Fibroblast of villous mesenchyme (primary cell): ENCODE data around the gene PLEKHF1. TPM values are rescaled to one million over a fixed set of nuclear protein-coding genes. Genes with fewer than 3 reads are reported as not detected.
A peak's percentile ranks its signal among the peaks of the same experiment; 100 is the strongest.
"Not testable (repeated sequence)": the region's sequence is repeated elsewhere in the genome, so short reads cannot be mapped to it uniquely, and the experiment has no call there.

Experiments used
- DNase-seq: peaks from one replicate; pipeline ENCODE4 v3.0.0-alpha.2; 2010; ENCODE audit warnings: low read depth
- H3K4me3 ChIP-seq: 2 replicates; pipeline ENCODE4 v1.5.1; 2011; ENCODE audit warnings: low read depth, mild to moderate bottlenecking, low read length
- total RNA-seq: library from RNA; depleted of rRNA; stranded (reverse); fragments of >200 nt; gene quantifications from 2 replicates; pipeline ENCODE4 v1.2.3, GENCODE V29; 2012
- TF ChIP-seq, protein P1 (sequence below): IDR thresholded peaks from 2 replicates; pipeline ENCODE4 v1.5.1; 2012; ENCODE audit warnings: low read depth, mild to moderate bottlenecking, low read length; ENCODE audit not compliant: insufficient read depth

Gene PLEKHF1
- total RNA-seq, 1 donor: 9.9 TPM

DNA sequence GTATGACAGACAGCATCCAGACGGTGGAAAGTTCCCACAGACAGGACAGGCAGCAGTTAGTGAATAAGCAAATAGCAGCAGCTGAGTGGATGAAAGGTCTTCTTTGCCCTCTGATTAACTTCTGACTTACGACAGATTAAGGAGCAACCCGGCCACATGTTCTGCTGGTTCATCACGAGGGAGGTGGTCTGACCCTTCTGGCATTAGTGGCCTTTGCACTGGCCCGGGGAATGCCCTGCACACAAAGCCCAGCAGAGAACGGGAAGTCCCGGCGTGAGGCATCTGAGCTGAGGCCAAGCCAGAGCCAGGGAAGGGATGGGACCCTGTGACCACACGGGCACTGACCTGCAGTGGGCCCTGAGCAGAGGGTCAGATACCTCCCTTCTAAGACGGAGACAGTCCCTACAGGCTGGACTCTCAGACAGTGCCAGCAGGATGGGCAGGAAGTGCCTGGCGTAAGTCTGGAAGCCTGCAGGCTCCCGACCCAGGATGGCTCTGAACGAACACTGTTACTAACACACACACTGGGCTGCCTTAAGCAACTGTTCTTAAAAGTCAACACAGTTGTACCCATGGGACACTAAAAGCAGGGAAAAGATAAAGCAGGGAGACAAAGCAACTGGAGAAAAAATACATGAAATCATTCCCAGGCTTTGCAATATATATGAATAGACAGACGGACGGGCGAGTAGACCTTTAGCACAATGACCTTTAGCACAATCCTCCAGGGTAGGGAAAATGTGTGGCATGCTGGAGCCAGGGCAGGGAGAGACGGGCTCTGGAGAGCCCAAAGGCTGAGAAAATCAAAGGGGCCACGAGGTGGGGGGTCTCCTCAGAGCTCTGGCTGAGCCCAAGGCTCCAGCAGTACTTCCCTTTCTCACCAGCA, 43.5 kb downstream of the PLEKHF1 start:
- H3K4me3 ChIP-seq: no peak overlapping the region
- TF ChIP-seq, protein P1, sequence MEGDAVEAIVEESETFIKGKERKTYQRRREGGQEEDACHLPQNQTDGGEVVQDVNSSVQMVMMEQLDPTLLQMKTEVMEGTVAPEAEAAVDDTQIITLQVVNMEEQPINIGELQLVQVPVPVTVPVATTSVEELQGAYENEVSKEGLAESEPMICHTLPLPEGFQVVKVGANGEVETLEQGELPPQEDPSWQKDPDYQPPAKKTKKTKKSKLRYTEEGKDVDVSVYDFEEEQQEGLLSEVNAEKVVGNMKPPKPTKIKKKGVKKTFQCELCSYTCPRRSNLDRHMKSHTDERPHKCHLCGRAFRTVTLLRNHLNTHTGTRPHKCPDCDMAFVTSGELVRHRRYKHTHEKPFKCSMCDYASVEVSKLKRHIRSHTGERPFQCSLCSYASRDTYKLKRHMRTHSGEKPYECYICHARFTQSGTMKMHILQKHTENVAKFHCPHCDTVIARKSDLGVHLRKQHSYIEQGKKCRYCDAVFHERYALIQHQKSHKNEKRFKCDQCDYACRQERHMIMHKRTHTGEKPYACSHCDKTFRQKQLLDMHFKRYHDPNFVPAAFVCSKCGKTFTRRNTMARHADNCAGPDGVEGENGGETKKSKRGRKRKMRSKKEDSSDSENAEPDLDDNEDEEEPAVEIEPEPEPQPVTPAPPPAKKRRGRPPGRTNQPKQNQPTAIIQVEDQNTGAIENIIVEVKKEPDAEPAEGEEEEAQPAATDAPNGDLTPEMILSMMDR: no peak
- DNase-seq: no peak

DNA sequence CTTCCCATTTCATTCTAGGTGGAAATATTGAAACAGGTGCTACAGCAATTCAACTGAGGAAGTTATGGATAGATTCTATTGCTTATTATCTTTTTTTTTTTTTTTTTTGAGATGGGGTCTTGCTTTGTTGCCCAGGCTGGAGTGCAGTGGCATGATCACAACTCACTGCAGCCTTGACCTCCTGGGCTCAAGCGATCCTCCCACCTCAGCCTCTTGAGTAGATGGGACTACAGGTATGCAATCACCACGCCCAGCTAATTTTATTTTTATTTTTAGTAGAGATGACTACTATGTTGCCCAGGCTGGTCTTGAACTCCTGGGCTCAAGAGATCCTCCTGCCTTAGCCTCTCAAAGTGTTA, 44.2 kb downstream of the PLEKHF1 start:
- not testable (repeated sequence) for H3K4me3 ChIP-seq, DNase-seq

DNA sequence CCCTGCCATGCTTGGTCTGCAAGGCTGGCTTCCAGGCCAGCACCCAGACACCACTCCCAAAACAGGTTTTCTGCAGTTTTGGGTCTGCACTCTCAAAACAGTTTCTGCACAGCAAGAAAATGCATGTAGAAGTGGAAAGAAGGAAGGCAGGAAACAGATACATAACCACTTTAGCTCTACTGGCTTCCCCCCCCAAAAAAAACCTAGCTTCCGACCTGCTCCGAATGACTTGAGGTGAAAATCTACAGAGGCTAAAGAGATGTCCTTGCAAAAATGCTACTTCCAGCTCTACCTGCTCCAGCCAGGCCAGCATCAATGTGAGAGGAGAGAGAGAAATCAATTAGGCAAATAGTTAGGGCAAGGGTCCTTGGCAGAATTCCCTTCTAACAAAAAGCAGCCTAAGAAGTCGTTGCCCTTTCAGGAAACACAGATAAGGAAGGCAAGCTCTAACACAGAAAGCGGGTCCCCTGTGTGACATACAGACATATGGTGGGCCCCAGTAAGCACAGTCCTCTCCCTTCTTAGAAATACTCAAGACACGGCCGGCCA, 46.4 kb downstream of the PLEKHF1 start:
- H3K4me3 ChIP-seq: no peak overlapping the region
- DNase-seq: no peak
- TF ChIP-seq, protein P1: no peak

DNA sequence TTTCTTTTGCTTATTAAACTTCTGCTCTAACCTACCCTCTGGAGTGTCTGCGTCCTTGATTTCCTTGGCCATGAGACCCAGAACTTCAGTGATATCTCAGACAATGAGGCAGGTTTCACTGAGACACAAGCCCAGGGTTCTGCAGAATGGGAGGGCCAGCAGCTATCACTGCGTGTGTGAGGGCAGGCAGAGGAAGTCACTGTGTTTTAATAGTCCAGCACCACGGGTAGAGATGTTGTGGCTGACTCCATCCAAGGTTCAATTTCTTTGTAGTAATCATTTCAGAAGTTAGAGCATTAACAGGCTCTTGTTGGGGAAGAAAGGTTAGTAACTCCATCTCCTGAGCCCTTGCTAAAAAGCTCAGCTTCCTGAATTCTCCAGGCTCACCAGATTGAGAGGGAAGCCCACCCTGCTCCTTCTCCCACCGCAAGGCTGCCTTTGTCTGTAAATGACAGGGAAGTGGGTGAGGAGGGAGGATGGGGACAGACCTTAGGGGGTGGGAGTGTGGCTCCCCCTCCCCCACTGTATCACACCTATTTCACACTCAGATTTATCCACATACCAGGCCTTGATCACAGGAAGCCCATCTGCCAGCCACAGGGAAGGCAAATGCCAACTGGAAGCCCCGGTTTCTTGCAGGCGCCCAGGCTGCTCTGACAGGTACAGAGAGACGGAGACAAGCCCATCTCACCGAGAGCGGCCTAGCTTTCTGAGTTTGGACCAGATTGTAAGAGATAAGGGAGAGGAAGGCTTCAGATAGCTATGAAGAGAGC, 47.7 kb downstream of the PLEKHF1 start:
- no peak overlapping the region for H3K4me3 ChIP-seq
- no peak for DNase-seq
- TF ChIP-seq, protein P1: no peak

DNA sequence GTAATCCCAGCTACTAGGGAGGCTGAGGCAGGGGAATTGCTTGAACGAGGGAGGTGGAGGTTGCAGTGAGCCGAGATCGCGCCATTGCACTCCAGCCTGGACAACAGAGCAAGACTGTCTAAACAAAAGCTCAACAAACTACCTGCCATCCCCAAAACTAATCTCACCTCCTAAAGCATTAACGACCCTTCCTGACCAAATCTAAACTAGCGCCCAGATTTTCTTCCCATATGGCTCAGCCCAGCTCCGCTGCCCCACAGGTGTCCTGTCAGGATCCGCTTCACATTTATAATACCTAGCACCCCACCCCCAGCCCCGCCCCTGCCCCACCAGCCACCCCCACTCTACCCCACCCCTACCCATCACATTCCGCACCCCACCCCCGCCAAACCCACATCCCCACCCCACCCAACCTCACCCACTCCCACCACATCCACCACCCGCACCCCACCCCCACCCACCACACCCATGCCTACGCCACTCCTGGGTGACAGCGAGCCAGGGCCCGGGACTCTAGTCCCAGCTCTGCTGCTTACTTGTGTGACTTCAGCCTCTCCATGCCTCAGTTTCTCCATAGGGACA, 49.2 kb downstream of the PLEKHF1 start:
- TF ChIP-seq, protein P1: no peak
- DNase-seq: peak; percentile 9
- peak overlapping the region; percentile 85 for H3K4me3 ChIP-seq

DNA sequence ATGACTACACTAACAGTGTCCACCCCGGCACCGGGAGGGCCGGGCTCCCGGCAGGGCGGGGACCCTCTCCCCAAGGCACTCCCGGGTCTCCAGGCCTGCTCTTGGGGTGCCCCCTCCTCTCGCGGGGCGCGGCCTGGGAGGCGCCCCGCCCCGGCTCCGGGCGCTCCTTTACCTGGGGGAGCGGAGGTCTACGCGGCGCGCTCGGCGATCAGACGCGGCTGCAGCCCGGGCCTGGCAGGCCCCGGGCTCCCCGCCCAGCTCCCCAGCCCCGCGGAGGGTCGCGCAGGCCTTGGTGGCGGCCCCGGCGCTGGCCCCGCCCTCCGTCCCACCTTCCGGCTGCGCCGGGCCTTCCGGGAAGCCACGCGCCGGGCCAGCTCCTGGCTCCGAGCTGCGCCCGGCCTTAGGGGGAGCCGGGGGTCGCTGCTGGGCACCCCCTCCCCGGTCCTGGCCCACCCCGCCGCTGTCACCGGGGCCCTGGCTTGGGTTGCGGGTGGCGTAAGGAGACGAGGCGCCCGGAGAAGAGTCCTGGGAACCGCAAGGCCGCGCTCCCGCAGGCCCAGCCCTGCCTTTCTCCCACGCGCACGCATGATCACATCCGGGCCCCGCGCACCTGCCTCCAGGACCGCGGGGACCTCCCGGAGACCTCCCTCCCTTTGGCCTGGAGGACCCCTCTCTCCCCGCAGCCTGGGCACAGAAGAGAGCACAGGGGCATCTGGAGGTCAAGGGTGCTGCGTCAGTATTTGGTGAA, 49.9 kb downstream of the PLEKHF1 start, which contains the start of gene C19orf12:
Gene C19orf12, minus strand, starts transcription at position 309 of the 748 bp plus-strand sequence. CDS start 6,848 bp downstream, outside the sequence.
- TF ChIP-seq, protein P1: no peak
- DNase-seq: peak; percentile 45

More for the DNA sequence above, 49.9 kb downstream of the PLEKHF1 start, which contains the start of gene C19orf12:
- peak within 1 kb of the TSS; percentile 85 for H3K4me3 ChIP-seq
